ENCODE results near the gene LCN6. TPM values are rescaled to one million over a fixed set of nuclear protein-coding genes. Genes with fewer than 3 reads are reported as not detected.
"Not testable (repeated sequence)": the region's sequence is repeated elsewhere in the genome, so short reads cannot be mapped to it uniquely, and the experiment has no call there.

LCN6 gene
- total and polyA plus RNA-seq, 11 donors: 0.81 to 101 (median 18.4) TPM

- 1 to 5% (median 4%) methylated on average over 21 to 29 of the region's 29 CpGs for WGBS, 4 donors
- H3K36me3 ChIP-seq: peaks cover 0 to 14% (median 0%) of the 10 kb centered on the region in 9 donors
- H3K4me3 ChIP-seq: peak overlapping the region; percentile 68 to 94 (median 82)
- H3K9me3 ChIP-seq: no peaks in the 10 kb centered on the region
- peak overlapping the region; percentile 92 to 99 (median 96) for H3K27ac ChIP-seq
- intact Hi-C loops (cut with DNase I): loop anchor here in 7 of 10 donors (1.0 to 10.0 kb wide), 8 partner anchors 53 to 309 kb away; partner anchors contain the start of genes PHPT1 (in 6 of the 7), FBXW5 (in 5 of the 7), AJM1 (in 2 of the 7) and C8G (in 2 of the 7)
- peaks cover 9 to 64% (median 32%) of the 10 kb centered on the region in 12 donors for H3K4me1 ChIP-seq
- ATAC-seq: peak in 3 of 4 donors; percentile 0
- peak; percentile 54 to 82 (median 54) for DNase-seq
- TF ChIP-seq POLR2A (IDR thresholded peaks at IDR 0.05) (no peak), CTCF (IDR thresholded peaks at IDR 0.05) (peak; percentile 77 to 92 (median 88))
- peaks cover 0 to 3% (median 0%) of the 10 kb centered on the region in 9 donors for H3K27me3 ChIP-seq
These were observed 43.4 kb upstream of the LCN6 start for GRCh38 chr9:136791516-136792276.

DNA sequence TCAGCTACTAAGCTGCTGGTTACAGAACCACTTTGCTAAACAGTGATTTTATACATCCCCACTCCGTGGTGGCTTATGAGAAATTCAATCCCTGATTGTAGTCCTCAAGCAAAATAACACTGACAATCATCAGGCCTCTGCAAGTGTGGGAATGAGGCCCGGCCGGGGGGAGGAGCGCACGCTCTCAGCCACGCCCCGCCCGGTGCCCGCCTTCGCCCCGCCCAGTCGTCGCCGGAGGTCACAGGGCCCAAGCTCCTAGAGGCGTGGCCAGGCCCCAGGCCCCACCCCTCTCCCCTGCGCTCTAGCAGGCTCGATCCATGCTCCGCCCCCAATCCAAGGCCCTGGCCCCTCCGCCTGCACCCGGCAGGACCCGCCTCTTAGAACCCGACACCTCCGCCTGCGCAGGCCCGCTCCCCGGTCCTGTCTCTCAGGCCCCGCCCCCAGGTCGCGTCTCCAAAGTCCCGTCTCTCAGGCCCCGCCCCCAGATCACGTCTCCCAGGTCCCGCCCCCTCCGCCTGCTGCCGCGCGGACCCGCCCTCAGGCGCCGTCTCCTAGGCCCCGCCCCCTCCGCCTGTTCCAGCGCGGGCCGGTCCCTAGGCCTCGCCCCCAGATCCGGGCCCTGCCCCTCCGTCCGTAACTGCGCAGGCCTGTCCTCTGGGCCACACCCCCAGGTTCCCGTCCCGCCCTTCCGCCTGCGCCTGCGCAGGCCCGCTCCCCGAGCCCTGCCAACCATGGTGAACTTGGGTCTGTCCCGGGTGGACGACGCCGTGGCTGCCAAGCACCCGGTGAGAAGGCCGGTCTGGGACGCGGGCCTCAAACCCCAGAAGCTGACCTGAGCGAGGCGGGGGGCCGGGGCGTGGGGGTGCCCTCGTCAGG, 42.6 kb upstream of the LCN6 start, which contains the start of gene TMEM141:
Gene TMEM141 (plus strand): TSS at position 705 of the 876 bp plus-strand sequence. CDS start 27 bp downstream, at position 732.
- TF ChIP-seq CTCF (IDR thresholded peaks at IDR 0.05) (no peak), POLR2A (IDR thresholded peaks at IDR 0.05) (peak in 1 of 2 donors; percentile 82)
- Histone ChIP-seq H3K4me3 (peak within 1 kb of the TSS; percentile 68 to 94 (median 82)), H3K36me3 (peaks cover 0 to 14% (median 0%) of the 10 kb centered on the region in 9 donors), H3K27me3 (no peaks in the 10 kb centered on the region), H3K4me1 (peaks cover 6 to 56% (median 27%) of the 10 kb centered on the region in 12 donors), H3K27ac (peak within 1 kb of the TSS; percentile 92 to 99 (median 96)), H3K9me3 (no peaks in the 10 kb centered on the region)
- DNase-seq (peak; percentile 100), ATAC-seq (peak; percentile 95 to 96 (median 96))
- intact Hi-C loops (cut with DNase I): loop anchor here in 7 of 10 donors (1.0 to 10.0 kb wide), 8 partner anchors 54 to 308 kb away; partner anchors contain the start of genes PHPT1 (in 6 of the 7), FBXW5 (in 5 of the 7), AJM1 (in 2 of the 7) and C8G (in 2 of the 7)
- WGBS, 4 donors: 0 to 1% (median 1%) methylated on average over 11 to 70 of the region's 70 CpGs

DNA sequence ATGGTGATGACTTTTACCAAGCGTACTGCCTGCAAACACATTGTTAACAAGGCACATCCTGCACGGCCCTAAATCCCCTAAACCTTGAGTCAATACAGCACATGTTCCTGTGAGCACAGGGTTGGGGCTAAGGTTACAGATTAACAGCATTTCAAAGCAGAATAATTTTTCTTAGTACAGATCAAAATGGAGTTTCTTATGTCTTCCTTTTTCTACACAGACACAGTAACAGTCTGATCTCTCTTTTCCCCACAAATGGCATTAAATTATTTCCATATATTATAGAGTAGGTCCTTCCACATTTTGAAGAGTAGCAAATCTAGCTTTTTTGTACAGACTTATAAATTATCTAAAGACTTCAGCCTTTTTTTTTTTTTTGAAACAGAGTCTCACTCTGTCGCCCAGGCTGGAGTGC, 41.2 kb upstream of the LCN6 start:
- intact Hi-C loops (cut with DNase I): loop anchor here in 4 of 10 donors (2.0 to 10.0 kb wide), 6 partner anchors 245 to 445 kb away; partner anchors contain the start of genes CYSRT1 (in 2 of the 4), RNF224 (in 2 of the 4), RNF208 (in 1 of the 4) and SLC34A3 (in 1 of the 4)
- H3K27ac ChIP-seq: peak overlapping the region in 3 of 12 donors; percentile 58 to 99 (median 98)
- TF ChIP-seq CTCF (IDR thresholded peaks at IDR 0.05): no peak
- TF ChIP-seq POLR2A (IDR thresholded peaks at IDR 0.05): no peak
- no peak overlapping the region for H3K4me3 ChIP-seq
- WGBS, 4 donors: 78 to 86% (median 82%) methylated on average over 3 of the region's 3 CpGs
- DNase-seq: no peak
- no peaks in the 10 kb centered on the region for H3K27me3 ChIP-seq
- H3K9me3 ChIP-seq: no peaks in the 10 kb centered on the region
- peaks cover 0 to 14% (median 0%) of the 10 kb centered on the region in 9 donors for H3K36me3 ChIP-seq
- H3K4me1 ChIP-seq: peaks cover 6 to 44% (median 24%) of the 10 kb centered on the region in 12 donors
- no peak for ATAC-seq

DNA sequence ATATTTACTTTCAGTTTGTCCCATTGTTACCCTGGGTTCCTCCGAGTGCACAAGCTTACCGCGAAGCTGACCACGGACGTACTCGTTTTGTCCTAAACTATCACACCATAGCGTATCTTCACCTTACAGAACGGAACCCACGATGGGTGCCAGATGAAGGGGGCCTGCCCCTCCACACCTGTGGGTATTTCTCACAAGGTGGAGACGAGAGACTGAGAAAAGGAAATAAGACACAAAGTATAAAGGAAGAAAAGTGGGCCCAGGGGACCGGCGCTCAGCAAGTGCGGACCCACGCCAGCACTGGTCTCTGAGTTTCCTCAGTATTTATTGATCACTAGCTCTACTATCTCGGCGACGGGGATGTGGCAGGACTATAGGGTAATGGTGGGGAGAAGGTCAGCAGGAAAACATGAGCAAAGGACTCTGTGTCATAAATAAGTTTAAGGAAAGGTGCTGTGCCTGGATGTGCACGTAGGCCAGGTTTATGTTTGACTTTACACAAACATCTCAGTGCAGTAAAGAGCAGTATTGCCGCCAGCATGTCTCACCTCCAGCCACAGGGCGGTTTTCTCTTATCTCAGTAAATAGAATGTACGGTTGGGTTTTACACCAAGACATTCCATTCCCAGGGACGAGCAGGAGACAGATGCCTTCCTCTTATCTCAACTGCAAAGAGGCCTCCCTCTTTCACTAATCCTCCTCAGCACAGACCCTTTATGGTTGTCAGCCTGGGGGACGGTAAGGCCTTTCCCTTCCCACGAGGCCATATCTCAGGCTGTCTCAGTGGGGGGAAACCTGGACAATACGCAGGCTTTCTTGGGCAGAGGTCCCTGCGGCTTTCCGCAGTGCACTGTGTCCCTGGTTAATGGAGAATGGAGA, 40.6 kb upstream of the LCN6 start:
- not testable (repeated sequence) for ATAC-seq, H3K27me3 ChIP-seq, H3K9me3 ChIP-seq, DNase-seq
- Histone ChIP-seq H3K36me3 (peaks cover 0 to 12% (median 0%) of the 10 kb centered on the region in 9 donors), H3K4me1 (peaks cover 6 to 43% (median 24%) of the 10 kb centered on the region in 12 donors), H3K27ac (peak overlapping the region in 3 of 12 donors; percentile 38 to 99 (median 39)), H3K4me3 (peak overlapping the region in 1 of 12 donors; percentile 2)
- intact Hi-C loops (cut with DNase I): loop anchor here in 5 of 10 donors (1.0 to 10.0 kb wide), 7 partner anchors 246 to 446 kb away; partner anchors contain the start of genes CYSRT1 (in 2 of the 5), RNF224 (in 2 of the 5), RNF208 (in 1 of the 5) and SLC34A3 (in 1 of the 5)
- WGBS, 4 donors: 66 to 70% (median 68%) methylated on average over 27 of the region's 27 CpGs
